Fibroblast of lung (primary cell): ENCODE data around the gene FAM184B. TPM values are rescaled to one million over a fixed set of nuclear protein-coding genes. Genes with fewer than 3 reads are reported as not detected.

Source experiments
- DNase-seq, 2 donors: peaks; one replicate each; pipeline versions ENCODE4 v3.0.0 to v3.0.0-alpha.2; 2010; ENCODE audit warnings: low read depth in 2 of 2
- H2AFZ ChIP-seq: 2 replicates; pipeline ENCODE4 v1.5.1; 2012; ENCODE audit warnings: low read length, control low read depth, inconsistent platforms
- H3K27ac ChIP-seq: 2 replicates; pipeline ENCODE4 v1.5.1; 2011; ENCODE audit warnings: low read length, control low read depth; ENCODE audit not compliant: insufficient read depth
- H3K27me3 ChIP-seq: 2 replicates; pipeline ENCODE4 v1.5.1; 2011; ENCODE audit warnings: mild to moderate bottlenecking, low read length; ENCODE audit not compliant: control insufficient read depth, insufficient read depth
- H3K36me3 ChIP-seq: 2 replicates; pipeline ENCODE4 v1.5.1; 2011; ENCODE audit warnings: low read length; ENCODE audit not compliant: control insufficient read depth, insufficient read depth
- H3K4me1 ChIP-seq: 2 replicates; pipeline ENCODE4 v1.5.1; 2011; ENCODE audit warnings: low read length; ENCODE audit not compliant: control insufficient read depth, insufficient read depth; ENCODE audit errors: extremely low read depth
- H3K4me2 ChIP-seq: 2 replicates; pipeline ENCODE4 v1.5.1; 2011; ENCODE audit warnings: low read length, control low read depth; ENCODE audit not compliant: insufficient read depth; ENCODE audit errors: extremely low read depth
- H3K4me3 ChIP-seq, 4 experiments: fragments of 200-600 bp in 1 of 4; sonication (generic) in 1 of 4; replicated peaks in 1 of 4; 2 replicates each; pipeline ENCODE4 v1.5.1; 2011 to 2016; ENCODE audit warnings: low read length in 4 of 4, low read depth in 3 of 4, mild to moderate bottlenecking in 3 of 4, control low read depth in 2 of 4, inconsistent platforms in 1 of 4, mixed read lengths in 1 of 4; ENCODE audit not compliant: insufficient read depth in 1 of 4; ENCODE audit errors: control extremely low read depth in 1 of 4
- H3K79me2 ChIP-seq: 2 replicates; pipeline ENCODE4 v1.5.1; 2012; ENCODE audit warnings: mild to moderate bottlenecking, low read length, inconsistent platforms; ENCODE audit not compliant: control insufficient read depth, insufficient read depth
- H3K9ac ChIP-seq: 2 replicates; pipeline ENCODE4 v1.5.1; 2011; ENCODE audit warnings: mild to moderate bottlenecking, low read length, control low read depth; ENCODE audit not compliant: insufficient read depth
- H3K9me3 ChIP-seq: 2 replicates; pipeline ENCODE4 v1.5.1; 2012; ENCODE audit warnings: low read depth, low read length; ENCODE audit not compliant: control insufficient read depth, insufficient read depth
- H4K20me1 ChIP-seq: 2 replicates; pipeline ENCODE4 v1.5.1; 2011; ENCODE audit warnings: low read length; ENCODE audit not compliant: control insufficient read depth, insufficient read depth; ENCODE audit errors: extremely low read depth
- EZH2 ChIP-seq: IDR thresholded peaks from 2 replicates; pipeline ENCODE4 v1.5.1; 2012; ENCODE audit warnings: low read length, control low read depth, mild to moderate bottlenecking; ENCODE audit errors: missing control alignments
- polyA plus RNA-seq, 2 donors: library from polyadenylated mRNA; depleted of rRNA in 1 of 2; stranded (reverse) in 1 of 2; unstranded in 1 of 2; fragments of >200 nt; gene quantifications; 2 replicates each; pipeline ENCODE4 v1.2.1, GENCODE V29; 2011 to 2012; ENCODE audit warnings: missing spikeins in 1 of 2
- total RNA-seq: library from RNA; depleted of rRNA; stranded (reverse); fragments of >200 nt; gene quantifications from 2 replicates; pipeline ENCODE4 v1.2.1, GENCODE V29; 2014
- TF ChIP-seq, protein P1 (sequence below), 2 donors: IDR thresholded peaks in 1 of 2; conservative IDR thresholded peaks in 1 of 2; 1 replicate in 1 of 2; 2 replicates in 1 of 2; pipeline ENCODE4 v1.5.1; 2011 to 2012; ENCODE audit warnings: low read length in 2 of 2, control low read depth in 1 of 2, inconsistent platforms in 1 of 2, low read depth in 1 of 2, mild to moderate bottlenecking in 1 of 2

FAM184B gene
- total and polyA plus RNA-seq, 2 donors (not counting 1 experiment from before 2014, with no cell fraction given), result not detected

DNA sequence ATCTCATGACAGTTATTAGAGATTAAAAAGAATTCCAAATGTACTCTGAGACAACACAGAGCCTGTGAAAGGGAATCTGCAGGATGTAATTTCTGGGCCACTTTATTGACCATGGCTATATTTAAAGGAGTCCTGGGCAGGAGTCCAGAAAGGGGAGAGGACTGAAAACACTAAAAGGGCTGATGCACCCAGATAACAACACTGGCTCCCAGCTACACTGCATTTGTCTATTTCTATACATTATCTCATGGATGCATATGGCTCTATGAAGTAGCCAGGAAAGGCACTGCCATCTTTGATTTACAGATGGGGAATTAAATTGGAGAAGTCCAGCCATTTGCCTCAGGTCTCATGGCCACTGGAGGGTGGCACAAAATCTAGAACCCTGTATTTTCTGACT, 111.0 kb downstream of the FAM184B start:
- Histone ChIP-seq H3K27ac (no peak overlapping the region), H3K36me3 (no peaks in the 10 kb centered on the region), H4K20me1 (no peaks in the 10 kb centered on the region), H3K9ac (no peak overlapping the region), H2AFZ (no peak overlapping the region), H3K27me3 (no peaks in the 10 kb centered on the region), H3K4me2 (no peak overlapping the region), H3K79me2 (no peaks in the 10 kb centered on the region), H3K4me1 (no peaks in the 10 kb centered on the region), H3K9me3 (no peaks in the 10 kb centered on the region), H3K4me3 (no peak overlapping the region)
- DNase-seq, result no peak
- TF ChIP-seq EZH2, result no peak
- TF ChIP-seq, protein P1, sequence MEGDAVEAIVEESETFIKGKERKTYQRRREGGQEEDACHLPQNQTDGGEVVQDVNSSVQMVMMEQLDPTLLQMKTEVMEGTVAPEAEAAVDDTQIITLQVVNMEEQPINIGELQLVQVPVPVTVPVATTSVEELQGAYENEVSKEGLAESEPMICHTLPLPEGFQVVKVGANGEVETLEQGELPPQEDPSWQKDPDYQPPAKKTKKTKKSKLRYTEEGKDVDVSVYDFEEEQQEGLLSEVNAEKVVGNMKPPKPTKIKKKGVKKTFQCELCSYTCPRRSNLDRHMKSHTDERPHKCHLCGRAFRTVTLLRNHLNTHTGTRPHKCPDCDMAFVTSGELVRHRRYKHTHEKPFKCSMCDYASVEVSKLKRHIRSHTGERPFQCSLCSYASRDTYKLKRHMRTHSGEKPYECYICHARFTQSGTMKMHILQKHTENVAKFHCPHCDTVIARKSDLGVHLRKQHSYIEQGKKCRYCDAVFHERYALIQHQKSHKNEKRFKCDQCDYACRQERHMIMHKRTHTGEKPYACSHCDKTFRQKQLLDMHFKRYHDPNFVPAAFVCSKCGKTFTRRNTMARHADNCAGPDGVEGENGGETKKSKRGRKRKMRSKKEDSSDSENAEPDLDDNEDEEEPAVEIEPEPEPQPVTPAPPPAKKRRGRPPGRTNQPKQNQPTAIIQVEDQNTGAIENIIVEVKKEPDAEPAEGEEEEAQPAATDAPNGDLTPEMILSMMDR (conservative IDR thresholded peaks at IDR 0.05 in 1 of 2, IDR thresholded peaks at IDR 0.05 in 1 of 2; ENCODE audit: low read depth in 1 of 2, low read length in 2 of 2), result no peak

DNA sequence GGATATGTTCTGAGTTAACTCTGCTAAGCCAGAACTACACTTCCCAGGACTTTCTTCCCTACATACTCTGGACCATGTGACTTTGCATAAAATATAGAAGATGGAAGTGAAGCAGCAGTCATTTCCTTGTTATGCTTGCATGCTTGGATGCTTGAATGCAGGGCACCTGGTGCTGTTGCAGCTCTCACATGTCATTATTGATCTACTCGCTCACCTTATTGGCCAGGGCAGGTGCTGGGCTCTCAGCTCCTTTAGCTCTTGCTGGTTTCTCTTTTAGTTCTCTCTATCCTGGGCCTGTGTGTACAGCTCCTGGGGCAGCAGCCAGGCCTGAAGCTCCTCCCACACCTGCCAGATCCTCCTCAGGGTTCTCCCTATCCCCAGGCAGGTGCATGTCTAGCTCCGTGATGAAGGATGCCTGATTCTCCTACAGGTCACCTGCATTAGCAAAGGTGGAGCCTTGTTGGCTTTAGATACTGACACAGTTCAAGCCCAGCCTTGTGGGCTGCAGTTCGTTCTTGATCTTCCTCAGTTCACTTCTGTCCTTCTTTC, 113.7 kb downstream of the FAM184B start:
- Histone ChIP-seq H3K27me3 (peaks cover 2% of the 10 kb centered on the region), H3K4me3 (no peak overlapping the region), H3K79me2 (no peaks in the 10 kb centered on the region), H3K4me1 (no peaks in the 10 kb centered on the region), H3K36me3 (no peaks in the 10 kb centered on the region), H2AFZ (no peak overlapping the region), H3K27ac (no peak overlapping the region), H3K4me2 (no peak overlapping the region), H3K9ac (no peak overlapping the region), H4K20me1 (no peaks in the 10 kb centered on the region), H3K9me3 (no peaks in the 10 kb centered on the region)
- TF ChIP-seq EZH2, result no peak
- TF ChIP-seq, protein P1 (conservative IDR thresholded peaks at IDR 0.05 in 1 of 2, IDR thresholded peaks at IDR 0.05 in 1 of 2; ENCODE audit: low read depth in 1 of 2, low read length in 2 of 2), result no peak
- no peak for DNase-seq

DNA sequence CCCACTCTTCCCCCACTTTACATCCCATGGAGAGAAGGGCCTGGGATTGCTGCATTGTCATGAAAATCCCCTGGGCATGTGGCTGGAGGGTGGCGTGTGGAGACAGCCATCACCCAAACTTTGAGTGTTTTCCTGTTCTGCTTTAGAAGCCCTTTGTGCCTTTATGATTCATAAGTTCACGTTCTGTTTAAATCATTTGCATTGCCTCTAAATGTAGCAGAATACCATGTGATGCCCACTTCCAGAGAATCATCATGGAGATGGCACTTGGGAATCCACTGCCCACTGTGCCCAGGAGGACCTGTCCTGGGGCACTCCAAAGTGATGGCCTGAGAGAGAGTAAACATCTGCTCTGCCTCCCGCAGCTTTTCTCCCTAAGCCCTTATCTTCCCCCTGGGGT, 114.2 kb downstream of the FAM184B start:
- no peaks in the 10 kb centered on the region for H3K79me2 ChIP-seq
- H3K4me3 ChIP-seq, result no peak overlapping the region
- peaks cover 2% of the 10 kb centered on the region for H3K27me3 ChIP-seq
- H3K27ac ChIP-seq, result no peak overlapping the region
- H4K20me1 ChIP-seq, result no peaks in the 10 kb centered on the region
- no peaks in the 10 kb centered on the region for H3K9me3 ChIP-seq
- no peaks in the 10 kb centered on the region for H3K36me3 ChIP-seq
- no peak overlapping the region for H3K4me2 ChIP-seq
- TF ChIP-seq EZH2, result no peak
- TF ChIP-seq, protein P1 (conservative IDR thresholded peaks at IDR 0.05 in 1 of 2, IDR thresholded peaks at IDR 0.05 in 1 of 2; ENCODE audit: low read depth in 1 of 2, low read length in 2 of 2), result no peak
- H3K4me1 ChIP-seq, result no peaks in the 10 kb centered on the region
- no peak for DNase-seq
- no peak overlapping the region for H2AFZ ChIP-seq
- no peak overlapping the region for H3K9ac ChIP-seq
